Dedifferentiated amniotic fluid mesenchymal stem cell (primary cell): ENCODE measurements around the gene SDR39U1.
"Not testable (repeated sequence)": the region's sequence is repeated elsewhere in the genome, so short reads cannot be mapped to it uniquely, and the experiment has no call there.

Experiments
- DNase-seq: peaks from one replicate; pipeline ENCODE4 v3.0.0-alpha.2; 2016; ENCODE audit errors: extremely low spot score

Gene SDR39U1

GRCh38 chr14:24442240-24443052, at the start of gene SDR39U1:
Gene SDR39U1 (minus strand): TSS chr14:24442776. CDS start chr14:24442769, 7 bp downstream.
- peak; percentile 97 for DNase-seq

GRCh38 chr14:24491586-24492408, 49.2 kb upstream of the SDR39U1 start:
- DNase-seq: not testable (repeated sequence)

DNA sequence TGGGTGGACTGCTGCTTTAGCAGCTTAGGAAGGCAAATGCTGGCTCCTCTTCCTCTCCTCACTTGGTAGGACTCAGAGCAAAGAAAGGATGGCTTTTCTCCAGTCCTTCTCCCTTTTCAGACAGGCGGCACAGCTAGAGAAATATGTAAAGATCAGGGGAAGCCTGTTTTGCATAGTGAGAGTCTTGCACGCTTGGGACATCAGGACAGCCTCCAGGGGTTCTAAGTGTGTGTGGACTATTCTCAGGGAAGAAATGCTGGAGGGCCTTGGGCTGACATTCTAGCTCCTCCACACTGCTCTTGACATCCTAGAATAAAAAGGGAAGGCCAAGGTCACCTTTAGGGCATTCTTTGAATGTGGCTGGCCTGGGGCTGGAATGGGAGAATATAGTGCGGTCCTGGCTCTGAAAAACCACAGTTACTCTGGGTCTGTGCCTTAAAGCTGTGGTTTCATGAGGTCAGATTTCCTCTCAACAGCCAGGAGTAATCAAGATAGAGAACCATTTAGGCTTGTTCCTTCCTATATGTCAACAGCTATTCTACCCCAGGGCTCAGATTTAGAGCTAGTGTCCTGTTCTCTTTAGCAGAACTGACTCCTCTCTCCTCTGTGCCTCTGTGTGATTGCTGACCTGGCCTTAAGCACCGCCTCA, 41.2 kb upstream of the SDR39U1 start:
- DNase-seq: no peak

DNA sequence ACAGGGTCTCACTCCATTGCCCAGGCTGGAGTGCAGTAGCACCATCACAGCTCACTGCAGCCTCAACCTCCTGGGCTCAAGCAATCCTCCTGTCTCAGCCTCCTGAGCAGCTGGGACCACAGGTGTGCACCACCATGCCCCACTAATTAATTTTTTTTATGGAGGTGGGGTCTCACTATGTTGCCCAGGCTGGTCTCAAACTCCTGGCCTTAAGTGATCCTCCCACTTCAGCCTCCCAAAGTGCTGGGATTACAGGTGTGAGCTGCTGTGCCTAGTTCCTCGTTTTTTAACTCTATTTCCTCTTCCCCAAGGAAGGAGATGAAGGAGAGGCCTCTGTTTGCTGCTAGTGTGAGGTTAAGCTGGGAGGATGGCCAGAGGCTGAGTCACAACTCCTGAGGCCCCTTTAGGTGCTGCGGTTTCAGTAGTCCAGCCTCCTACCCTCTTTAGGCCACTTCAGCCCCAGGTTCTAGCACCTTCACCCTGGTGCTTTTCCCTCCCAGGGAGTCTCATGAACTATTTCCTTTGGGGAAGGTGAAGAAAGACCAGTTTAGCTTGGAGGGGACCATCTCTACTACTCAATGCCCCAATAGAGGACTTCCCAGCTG, 40.2 kb upstream of the SDR39U1 start:
- DNase-seq: not testable (repeated sequence)

DNA sequence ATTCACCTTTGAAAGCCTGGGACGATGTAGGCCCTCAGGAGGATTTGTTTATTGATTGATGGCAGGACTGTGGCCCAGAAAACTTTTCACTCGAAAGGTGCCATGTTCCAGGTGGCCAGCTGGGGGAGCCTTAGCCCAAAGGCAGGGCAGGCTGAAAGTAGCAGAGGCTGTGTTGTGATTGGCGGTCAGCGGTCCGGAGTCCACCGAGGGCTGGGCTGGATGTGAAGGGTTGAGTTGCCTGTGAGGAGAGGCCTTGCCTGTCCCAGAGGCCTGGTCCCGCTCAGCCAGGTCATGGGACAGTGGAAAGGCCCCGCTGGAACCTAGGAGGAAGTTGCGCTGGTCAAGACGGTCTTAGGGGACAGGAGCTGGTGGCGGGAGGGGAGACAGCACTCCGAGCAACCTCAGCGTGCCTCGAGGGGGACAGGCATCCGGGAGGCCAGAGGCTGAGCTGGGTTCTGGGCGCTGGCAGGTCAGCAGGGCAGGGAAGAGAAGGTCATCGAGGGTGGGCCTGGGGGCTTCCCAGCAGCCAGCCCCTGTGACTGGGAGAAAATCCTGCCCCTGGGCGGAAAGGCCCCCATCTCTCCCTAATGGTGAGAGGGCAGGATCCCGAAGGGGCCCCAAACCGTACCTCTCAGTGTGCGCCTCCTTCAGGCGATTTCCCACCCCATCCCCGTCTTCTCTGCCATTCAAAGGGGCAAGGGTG, 39.2 kb upstream of the SDR39U1 start:
- DNase-seq: no peak

GRCh38 chr14:24479999-24480398, 37.4 kb upstream of the SDR39U1 start:
- DNase-seq: not testable (repeated sequence)

DNA sequence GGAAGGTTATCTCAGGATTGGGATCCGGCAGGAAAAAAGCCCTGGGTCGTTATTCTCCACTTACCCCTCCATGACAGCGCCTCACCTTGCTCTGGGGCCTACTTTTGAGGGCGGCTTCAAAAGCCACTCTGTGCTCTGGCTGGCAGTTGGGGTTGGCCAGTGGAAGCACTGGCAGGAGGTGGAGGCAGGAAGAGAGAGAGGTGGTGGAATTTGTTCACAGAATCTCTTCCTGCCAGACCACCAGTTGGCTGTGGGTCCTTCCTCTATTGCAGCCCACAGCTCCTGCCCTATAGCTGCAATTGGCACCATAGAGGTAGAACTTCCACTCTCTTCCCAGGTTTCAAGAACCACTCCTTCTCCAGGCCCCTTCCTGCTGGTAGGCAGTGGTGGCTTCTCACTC, 32.7 kb upstream of the SDR39U1 start:
- no peak for DNase-seq

DNA sequence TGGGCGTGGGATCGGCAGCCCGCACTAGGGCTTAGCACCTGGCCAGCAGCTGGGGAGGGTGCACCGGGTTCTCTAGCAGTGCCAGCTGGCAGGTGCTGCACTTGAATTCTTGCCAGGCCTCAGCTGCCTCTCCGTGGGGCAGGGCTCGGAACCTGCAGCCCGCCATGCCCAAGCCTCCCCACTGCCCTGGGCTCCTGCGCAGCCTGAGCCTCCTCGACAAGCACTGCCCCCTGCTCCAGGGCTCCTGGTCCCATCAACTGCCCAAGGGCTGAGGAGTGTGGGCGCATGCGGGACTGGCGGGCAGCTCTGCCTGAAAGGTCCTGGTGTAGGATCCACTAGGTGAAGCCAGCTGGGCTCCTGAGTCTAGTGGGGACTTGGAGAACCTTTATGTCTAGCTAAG, 30.6 kb upstream of the SDR39U1 start:
- no peak for DNase-seq

- not testable (repeated sequence) for DNase-seq
Measured at GRCh38 chr14:24470450-24470849, 27.9 kb upstream of the SDR39U1 start.

DNA sequence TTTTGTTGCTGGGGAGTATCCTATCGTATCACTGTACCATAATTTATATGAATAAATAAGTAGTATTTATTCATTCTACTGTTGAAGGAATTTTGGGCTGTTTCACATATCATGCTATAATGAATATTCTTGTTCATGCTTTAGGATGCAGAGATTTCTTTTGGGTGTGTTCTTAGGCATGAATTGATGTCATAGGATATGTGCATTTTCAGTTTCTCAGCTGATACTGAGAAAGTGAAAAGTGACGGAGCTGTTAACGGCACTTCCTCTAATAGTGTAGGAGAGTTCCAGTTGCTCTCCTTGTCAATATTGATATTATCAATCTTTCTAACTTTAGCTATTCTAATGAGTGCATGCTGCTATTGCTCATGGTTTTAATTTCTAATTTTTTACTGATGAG, 23.2 kb upstream of the SDR39U1 start:
- no peak for DNase-seq

- DNase-seq: no peak
Measured at GRCh38 chr14:24465368-24465767, 22.8 kb upstream of the SDR39U1 start.

GRCh38 chr14:24463884-24464785, 21.6 kb upstream of the SDR39U1 start:
- no peak for DNase-seq

DNA sequence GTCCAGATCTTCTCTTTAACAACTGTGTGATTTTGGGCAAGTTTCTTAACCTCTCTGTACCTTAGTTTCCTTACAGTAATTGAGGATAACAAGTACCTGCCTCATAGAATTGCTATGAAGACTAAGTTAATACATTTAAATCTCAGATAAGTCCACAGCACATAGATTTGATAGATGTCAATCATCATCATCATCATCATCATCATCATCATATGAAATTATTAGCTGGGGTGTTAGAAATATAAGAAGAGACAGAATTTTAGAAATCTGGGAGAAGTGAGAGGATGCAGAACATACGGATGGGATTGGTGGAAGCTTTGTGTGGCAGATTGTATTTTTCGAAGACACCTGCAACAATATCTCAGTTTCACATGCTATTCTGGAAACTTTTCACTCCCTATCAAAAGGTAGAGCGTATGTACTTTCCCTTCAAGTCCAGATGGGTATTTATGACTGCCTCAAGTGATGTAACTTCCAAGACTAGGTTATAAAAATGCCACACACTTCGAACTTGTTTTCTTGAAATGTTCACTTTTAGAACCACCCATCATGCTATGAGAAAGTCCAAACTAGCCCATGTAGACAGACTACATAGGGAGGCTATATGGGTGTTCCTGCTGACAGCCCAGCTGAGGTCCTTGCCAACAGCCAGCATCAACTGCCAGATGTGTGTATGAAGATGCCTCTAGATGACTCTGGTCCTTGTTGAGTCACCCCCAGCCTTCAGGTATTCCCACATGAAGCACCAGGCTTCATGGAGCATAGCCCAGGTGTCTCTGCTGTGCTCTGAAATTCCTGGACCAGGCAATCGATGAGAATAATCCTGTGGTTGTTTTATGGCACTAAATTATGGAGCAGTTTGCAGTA, 20.7 kb upstream of the SDR39U1 start:
- DNase-seq: no peak

GRCh38 chr14:24461336-24461735, 18.8 kb upstream of the SDR39U1 start:
- no peak for DNase-seq

- DNase-seq: no peak
Measured at GRCh38 chr14:24459331-24459730, 16.8 kb upstream of the SDR39U1 start.

DNA sequence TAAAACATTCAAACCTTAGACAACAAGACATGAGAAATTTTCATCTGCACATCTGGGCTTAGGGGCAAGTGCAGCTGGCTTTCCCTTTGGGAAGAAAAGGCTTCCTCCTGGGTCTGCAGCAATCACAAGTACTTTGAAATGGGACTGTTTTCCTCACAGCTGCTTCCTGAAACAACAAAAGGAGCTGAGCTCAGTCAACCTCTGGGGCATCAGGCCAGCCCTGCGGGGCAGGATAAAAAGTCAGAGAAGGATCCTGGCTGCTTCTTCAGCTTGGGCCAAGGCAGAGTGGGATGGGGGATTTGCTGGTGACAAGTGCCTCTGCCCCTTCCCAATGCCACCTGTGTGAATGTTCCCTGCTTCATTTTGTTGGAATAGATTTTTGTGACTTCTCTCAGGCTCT, 16.2 kb upstream of the SDR39U1 start:
- no peak for DNase-seq

DNA sequence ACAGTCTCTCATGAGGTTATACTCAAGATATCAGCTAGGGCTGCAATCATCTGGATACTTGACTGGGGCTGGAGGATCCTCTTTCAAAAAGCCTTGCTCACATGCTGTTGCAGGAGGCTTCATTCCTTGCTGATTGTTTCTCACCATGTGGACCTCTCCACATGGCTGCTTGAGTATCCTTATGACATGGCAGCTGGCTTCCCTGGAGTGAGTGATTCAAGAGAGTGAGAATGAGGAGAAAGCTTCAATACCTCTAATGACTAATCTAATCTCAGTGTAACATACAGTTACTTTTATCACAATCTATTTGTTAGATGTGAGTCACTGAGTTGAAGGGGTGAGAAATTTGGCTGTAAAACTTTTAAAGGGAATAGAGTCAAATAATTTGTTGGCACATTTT, 14.4 kb upstream of the SDR39U1 start:
- DNase-seq: no peak

GRCh38 chr14:24450828-24451227, 8.3 kb upstream of the SDR39U1 start:
- DNase-seq: not testable (repeated sequence)

GRCh38 chr14:24443053-24443665, 583 bp upstream of the SDR39U1 start:
- no peak for DNase-seq
